Measurements from ENCODE around the gene CLCN3. TPM values are rescaled to one million over a fixed set of nuclear protein-coding genes. Genes with fewer than 3 reads are reported as not detected.

The CLCN3 gene
- total and polyA plus RNA-seq, 2 of the 4 experiments (the other 2 are of a cell fraction) = 13.0 to 22.8 TPM

DNA sequence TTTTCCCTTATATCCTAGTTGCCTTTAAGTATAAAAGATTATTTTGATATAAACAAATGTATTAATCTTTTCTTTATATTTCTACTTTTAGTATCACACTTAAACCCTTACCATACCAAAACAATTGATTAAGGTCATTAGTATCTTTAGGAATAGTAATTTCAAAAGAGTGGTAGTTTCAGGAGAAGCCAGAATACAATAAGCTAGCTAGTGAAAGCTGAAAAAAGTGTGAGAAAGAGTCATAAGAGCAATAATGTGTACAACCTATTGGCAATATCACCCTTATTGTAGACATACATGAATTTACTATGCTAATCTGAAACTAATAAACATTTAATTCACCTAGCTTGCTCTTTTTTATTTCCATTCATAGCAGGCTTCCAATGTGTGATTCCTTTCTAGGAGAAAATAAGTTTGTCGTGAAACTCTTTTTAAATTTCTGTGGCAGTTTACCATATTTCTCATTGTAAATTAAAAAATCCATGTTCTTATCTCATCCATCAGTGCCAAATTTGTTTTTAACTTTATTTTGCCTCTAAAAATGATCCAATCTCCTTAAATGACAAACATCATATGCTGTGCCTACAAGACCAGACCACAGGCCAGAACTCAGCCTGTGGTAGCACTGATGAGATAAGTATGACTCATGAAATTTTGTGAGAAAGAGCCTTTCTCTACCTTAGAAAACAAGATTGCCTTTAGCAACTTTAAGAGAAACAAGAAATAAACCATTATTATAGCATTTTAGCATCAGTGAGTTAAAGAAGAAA is 16.1 kb upstream of the CLCN3 start:
- Histone ChIP-seq H3K9ac (ENCODE audit: low read depth, low read length) (no peak overlapping the region), H3K56ac (ENCODE audit: extremely low read depth, insufficient read depth, low read length) (no peak overlapping the region), H3K4me2 (ENCODE audit: low read depth, low read length) (no peak overlapping the region), H3K23ac (ENCODE audit: low read depth, low read length) (no peak overlapping the region), H3K9me3 (ENCODE audit: control insufficient read depth, insufficient read depth, low read length) (no peaks in the 10 kb centered on the region), H2BK120ac (ENCODE audit: low read depth, low read length) (no peak overlapping the region), H3K27me3 (ENCODE audit: control insufficient read depth, insufficient read depth, low read length) (no peaks in the 10 kb centered on the region), H3K36me3 (ENCODE audit: control insufficient read depth, insufficient read depth, low read length) (no peaks in the 10 kb centered on the region), H4K91ac (ENCODE audit: insufficient read depth, low read depth, low read length) (no peak overlapping the region), H4K5ac (ENCODE audit: low read depth, low read length) (no peak overlapping the region), H2AK5ac (ENCODE audit: low read depth, low read length) (no peak overlapping the region), H4K20me1 (ENCODE audit: insufficient read depth, low read length) (no peaks in the 10 kb centered on the region), H3K4ac (ENCODE audit: low read depth, low read length) (no peak overlapping the region), H3K18ac (ENCODE audit: low read depth, low read length) (no peak overlapping the region), H2BK5ac (ENCODE audit: low read depth, low read length, poor library complexity, severe bottlenecking) (peak overlapping the region; percentile 8), H3K4me3 (ENCODE audit: insufficient read depth, low read depth, low read length) (no peak overlapping the region), H3K9me1 (ENCODE audit: insufficient read depth, low read length) (no peaks in the 10 kb centered on the region), H4K8ac (ENCODE audit: low read depth in 2 of 2, low read length in 2 of 2) (no peak overlapping the region), H2BK15ac (ENCODE audit: low read depth, low read length) (no peak overlapping the region), H3K14ac (replicated peaks; ENCODE audit: low read depth, low read length) (no peak overlapping the region), H3K4me1 (ENCODE audit: control insufficient read depth, insufficient read depth, low read length) (no peaks in the 10 kb centered on the region), H3K79me1 (ENCODE audit: low read depth in 1 of 2, low read length in 2 of 2) (peaks cover 4 to 7% of the 10 kb centered on the region in 2 experiments; a peak in 1 of 4 replicates), H2BK20ac (ENCODE audit: low read depth, low read length) (no peak overlapping the region), H3K27ac (ENCODE audit: insufficient read depth, low read length) (no peak overlapping the region), H2AFZ (replicated peaks; ENCODE audit: low read length, poor library complexity) (no peak overlapping the region), H2AK9ac (replicated peaks; ENCODE audit: low read depth, low read length, poor library complexity) (no peak overlapping the region)
- intact Hi-C loops (cut with micrococcal nuclease) = no loop called here
- ChIA-PET CTCF (no interaction called here), POLR2A (ENCODE audit: unreplicated experiment) (no interaction called here)
- DNase-seq (peak; percentile 83), ATAC-seq (ENCODE audit: low read depth) (peak; percentile 97)
- dilution Hi-C loops (cut with HindIII; ENCODE audit: low sequenced_read_pairs, unreplicated experiment) = no loop called here
- BruUV-seq (replicated peaks) = no TSS peak
- WGBS, 2 experiments (ENCODE audit: extremely low coverage in 2 of 2, insufficient read length in 1 of 2) = no CpG with 5 or more reads among the region's 1 CpG
- in situ Hi-C loops (cut with MboI; ENCODE audit: low sequenced_read_pairs) = loop anchor here (25.0 kb wide), 1 partner anchor 458 kb away; no protein-coding TSS in a partner anchor
- no peak for TF ChIP-seq BHLHE40 (IDR thresholded peaks at IDR 0.05; ENCODE audit: low read depth, low read length)
- TF ChIP-seq, protein P1, sequence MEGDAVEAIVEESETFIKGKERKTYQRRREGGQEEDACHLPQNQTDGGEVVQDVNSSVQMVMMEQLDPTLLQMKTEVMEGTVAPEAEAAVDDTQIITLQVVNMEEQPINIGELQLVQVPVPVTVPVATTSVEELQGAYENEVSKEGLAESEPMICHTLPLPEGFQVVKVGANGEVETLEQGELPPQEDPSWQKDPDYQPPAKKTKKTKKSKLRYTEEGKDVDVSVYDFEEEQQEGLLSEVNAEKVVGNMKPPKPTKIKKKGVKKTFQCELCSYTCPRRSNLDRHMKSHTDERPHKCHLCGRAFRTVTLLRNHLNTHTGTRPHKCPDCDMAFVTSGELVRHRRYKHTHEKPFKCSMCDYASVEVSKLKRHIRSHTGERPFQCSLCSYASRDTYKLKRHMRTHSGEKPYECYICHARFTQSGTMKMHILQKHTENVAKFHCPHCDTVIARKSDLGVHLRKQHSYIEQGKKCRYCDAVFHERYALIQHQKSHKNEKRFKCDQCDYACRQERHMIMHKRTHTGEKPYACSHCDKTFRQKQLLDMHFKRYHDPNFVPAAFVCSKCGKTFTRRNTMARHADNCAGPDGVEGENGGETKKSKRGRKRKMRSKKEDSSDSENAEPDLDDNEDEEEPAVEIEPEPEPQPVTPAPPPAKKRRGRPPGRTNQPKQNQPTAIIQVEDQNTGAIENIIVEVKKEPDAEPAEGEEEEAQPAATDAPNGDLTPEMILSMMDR (conservative IDR thresholded peaks at IDR 0.05; ENCODE audit: low read depth, low read length) = no peak
- no peak for TF ChIP-seq CHD1 (IDR thresholded peaks at IDR 0.05; ENCODE audit: low read depth, low read length)
- peak; percentile 36; the same call in 1 of the 2 replicates for TF ChIP-seq MAFK (IDR thresholded peaks at IDR 0.05; ENCODE audit: low read depth, low read length)
- TF ChIP-seq NFE2L2 (IDR thresholded peaks at IDR 0.05; ENCODE audit: low read depth, low read length) = peak; percentile 79
- peak; percentile 76 for TF ChIP-seq FOS (IDR thresholded peaks at IDR 0.05; ENCODE audit: low read depth, low read length)
- TF ChIP-seq RCOR1 (IDR thresholded peaks at IDR 0.05; ENCODE audit: insufficient replicate concordance, low read length) = no peak
- TF ChIP-seq, protein P2, sequence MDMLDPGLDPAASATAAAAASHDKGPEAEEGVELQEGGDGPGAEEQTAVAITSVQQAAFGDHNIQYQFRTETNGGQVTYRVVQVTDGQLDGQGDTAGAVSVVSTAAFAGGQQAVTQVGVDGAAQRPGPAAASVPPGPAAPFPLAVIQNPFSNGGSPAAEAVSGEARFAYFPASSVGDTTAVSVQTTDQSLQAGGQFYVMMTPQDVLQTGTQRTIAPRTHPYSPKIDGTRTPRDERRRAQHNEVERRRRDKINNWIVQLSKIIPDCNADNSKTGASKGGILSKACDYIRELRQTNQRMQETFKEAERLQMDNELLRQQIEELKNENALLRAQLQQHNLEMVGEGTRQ (IDR thresholded peaks at IDR 0.05; ENCODE audit: low read depth, low read length) = no peak
- TF ChIP-seq CEBPB (IDR thresholded peaks at IDR 0.05; ENCODE audit: low read depth, low read length) = no peak
- no peak for TF ChIP-seq SMC3 (IDR thresholded peaks at IDR 0.05; ENCODE audit: low read depth, low read length)
- TF ChIP-seq RAD21 (IDR thresholded peaks at IDR 0.05; ENCODE audit: low read length) = no peak
- no peak for TF ChIP-seq MXI1 (IDR thresholded peaks at IDR 0.05; ENCODE audit: borderline replicate concordance, low read depth, low read length)
- TF ChIP-seq POLR2A (IDR thresholded peaks at IDR 0.05; ENCODE audit: low read depth, low read length) = no peak
- TF ChIP-seq, protein P3, sequence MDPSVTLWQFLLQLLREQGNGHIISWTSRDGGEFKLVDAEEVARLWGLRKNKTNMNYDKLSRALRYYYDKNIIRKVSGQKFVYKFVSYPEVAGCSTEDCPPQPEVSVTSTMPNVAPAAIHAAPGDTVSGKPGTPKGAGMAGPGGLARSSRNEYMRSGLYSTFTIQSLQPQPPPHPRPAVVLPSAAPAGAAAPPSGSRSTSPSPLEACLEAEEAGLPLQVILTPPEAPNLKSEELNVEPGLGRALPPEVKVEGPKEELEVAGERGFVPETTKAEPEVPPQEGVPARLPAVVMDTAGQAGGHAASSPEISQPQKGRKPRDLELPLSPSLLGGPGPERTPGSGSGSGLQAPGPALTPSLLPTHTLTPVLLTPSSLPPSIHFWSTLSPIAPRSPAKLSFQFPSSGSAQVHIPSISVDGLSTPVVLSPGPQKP (IDR thresholded peaks at IDR 0.05; ENCODE audit: borderline replicate concordance, low read depth, low read length) = no peak
- no peak for TF ChIP-seq MAZ (IDR thresholded peaks at IDR 0.05; ENCODE audit: borderline replicate concordance, low read depth, low read length)
